Skeletal muscle cell (primary cell): ENCODE data around the gene IST1.
A peak's percentile ranks its signal among the peaks of the same experiment; 100 is the strongest.
"Not testable (repeated sequence)": the region's sequence is repeated elsewhere in the genome, so short reads cannot be mapped to it uniquely, and the experiment has no call there.

ENCODE experiments used
- DNase-seq: peaks from one replicate; pipeline ENCODE4 v3.0.0-alpha.2; 2010; ENCODE audit warnings: low read depth
- H3K4me3 ChIP-seq: 2 replicates; pipeline ENCODE4 v1.5.1; 2011; ENCODE audit warnings: low read depth, mild to moderate bottlenecking, control low read depth, low read length, moderate library complexity

IST1 gene

DNA sequence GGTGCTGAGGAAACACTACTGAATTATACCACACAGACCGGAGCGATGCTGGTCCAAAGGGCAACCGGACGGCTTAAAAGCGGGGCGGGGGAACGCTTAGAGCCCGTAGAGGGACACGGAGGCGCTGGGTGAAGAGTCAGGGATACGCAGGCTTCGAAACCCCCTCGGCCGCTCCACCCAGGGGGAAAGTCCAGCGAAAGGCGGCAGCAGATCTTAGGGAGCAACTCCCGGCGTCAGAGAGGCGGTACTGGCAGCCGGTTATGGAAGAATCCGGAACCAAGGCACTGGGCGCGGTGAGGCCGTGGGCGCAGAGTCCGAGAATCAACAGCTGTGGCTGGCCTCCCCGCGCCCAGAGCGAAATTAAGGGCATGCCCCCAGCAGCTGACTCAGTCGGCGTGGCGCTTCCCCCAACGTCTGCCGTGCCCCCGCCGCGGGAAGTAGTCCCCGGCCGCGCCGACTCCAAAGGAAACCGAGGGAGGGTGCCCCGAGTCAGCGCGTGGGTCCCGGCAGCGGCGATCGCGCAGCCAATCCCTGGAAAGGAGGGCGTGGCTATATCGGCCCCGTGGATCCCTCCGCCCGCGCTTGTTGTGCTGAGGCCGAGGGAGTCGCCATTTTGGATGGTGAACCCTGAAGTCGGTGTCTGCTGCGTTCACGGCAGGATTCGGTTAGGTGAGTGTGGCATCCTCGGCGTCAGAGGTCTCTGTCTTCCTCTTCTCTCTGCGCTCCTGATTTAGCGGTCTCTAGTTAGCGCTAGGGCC lies at the start of gene IST1:
Gene IST1, plus strand, starts transcription at position 611 of the 758 bp plus-strand sequence. CDS start 20,110 bp downstream, outside the sequence.
- peak; percentile 97 for DNase-seq
- peak within 1 kb of the TSS; percentile 99 for H3K4me3 ChIP-seq

DNA sequence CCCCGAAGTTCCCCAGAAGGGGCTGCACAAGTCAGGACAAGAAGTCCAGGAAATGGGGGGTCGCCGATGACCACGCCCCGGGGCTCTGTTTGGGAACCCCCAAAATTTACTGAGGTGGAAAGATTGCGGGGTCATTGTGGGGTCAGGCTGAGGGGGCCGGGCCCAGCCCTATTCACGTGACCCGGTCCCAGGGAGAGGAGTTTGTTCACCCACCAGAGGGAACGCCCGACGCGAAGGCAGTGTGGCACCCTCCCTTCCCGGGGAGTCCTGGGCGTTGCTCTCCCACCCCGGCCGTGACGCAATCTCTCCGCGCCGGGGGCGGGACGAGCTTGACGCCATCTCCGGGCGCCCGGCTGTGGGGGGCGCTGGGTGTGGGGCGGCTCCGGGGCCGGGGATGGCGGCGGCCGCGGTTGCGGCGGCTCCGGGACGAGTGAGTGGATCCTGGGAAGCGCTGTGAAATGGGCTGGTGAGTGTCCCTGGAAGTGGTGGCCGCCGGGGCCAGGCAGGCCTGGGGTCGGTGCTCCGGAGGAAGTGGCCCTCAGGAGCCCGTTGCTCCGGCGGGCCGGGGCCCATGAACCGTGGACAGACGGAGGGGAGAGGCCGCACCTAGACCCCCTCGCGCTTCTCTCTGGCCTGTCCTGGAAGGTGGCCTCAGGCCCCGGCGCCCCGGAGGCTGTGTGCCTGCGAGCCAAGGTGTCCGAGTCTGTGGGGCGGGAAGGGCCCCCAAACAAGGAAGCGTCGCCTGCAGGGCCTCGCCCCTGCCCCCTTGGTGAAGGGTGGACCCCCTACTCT lies 49.5 kb upstream of the IST1 start, which contains the start of gene ATXN1L:
Gene ATXN1L, plus strand, starts transcription at position 338 of the 792 bp plus-strand sequence. CDS start 3,765 bp downstream, outside the sequence.
- peak; percentile 66 for DNase-seq
- peak within 1 kb of the TSS; percentile 99 for H3K4me3 ChIP-seq

- DNase-seq = no peak
- peak overlapping the region; percentile 99 for H3K4me3 ChIP-seq
These were observed 48.9 kb upstream of the IST1 start for GRCh38 chr16:71846431-71846830.

DNA sequence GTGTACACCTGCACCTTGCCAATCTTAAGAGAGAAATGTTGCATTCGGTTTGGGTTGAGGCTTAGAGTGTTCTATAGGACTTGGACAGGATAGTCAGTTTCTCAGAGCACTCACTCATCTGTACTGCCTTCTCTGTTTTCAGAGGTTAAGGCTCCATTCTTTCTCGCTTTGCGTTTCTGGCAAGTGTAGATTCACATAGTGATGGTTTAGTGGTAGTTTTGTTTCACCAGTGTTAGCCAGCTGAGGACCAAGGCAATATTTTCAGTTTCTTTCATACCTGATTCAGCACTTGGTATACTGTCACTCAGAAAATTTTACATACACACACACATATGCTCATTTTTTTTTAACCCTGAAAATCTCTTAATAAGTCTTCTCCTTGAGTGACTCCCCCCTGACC lies 48.2 kb upstream of the IST1 start:
- DNase-seq = no peak
- peak overlapping the region; percentile 99 for H3K4me3 ChIP-seq

DNA sequence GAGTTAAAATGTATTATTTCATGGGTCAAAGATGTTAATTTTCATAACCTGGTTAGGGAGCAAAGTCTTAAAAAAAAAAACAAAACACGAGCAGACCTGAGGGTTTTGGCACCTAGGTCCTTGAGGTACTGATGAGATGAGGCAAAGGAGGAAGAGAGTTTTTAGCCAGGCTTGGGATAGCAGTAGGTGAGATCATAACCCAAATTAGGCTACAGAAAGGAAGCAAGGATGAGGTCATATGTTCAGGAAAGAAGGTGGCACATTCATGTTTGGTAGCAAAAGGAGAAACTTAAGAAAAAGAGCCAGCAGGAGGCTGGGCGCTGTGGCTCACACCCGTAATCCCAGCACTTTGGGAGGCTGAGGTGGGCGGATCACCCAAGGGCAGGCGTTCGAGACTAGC lies 46.7 kb upstream of the IST1 start:
- no peak for DNase-seq
- H3K4me3 ChIP-seq = no peak overlapping the region

DNA sequence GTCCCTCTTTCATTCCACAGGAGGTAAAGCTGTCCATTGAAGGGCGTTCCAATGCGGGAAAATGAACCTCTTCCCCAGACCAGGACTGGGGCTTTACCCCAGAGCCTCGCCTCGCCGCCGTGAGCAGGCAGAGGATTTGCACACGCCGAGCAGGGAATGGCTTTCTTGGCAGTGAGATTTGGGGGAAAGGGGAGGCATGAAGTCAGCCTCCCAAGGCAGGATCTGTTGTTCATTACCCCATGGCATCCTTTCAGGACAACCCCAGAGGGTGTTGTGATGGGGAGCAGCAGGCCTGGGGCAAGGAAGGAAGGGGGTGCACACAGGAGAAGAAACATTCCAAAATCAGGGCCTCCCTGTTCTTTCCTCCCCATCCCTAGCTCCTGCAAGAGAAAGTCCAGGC lies 43.6 kb upstream of the IST1 start:
- DNase-seq = no peak
- no peak overlapping the region for H3K4me3 ChIP-seq

DNA sequence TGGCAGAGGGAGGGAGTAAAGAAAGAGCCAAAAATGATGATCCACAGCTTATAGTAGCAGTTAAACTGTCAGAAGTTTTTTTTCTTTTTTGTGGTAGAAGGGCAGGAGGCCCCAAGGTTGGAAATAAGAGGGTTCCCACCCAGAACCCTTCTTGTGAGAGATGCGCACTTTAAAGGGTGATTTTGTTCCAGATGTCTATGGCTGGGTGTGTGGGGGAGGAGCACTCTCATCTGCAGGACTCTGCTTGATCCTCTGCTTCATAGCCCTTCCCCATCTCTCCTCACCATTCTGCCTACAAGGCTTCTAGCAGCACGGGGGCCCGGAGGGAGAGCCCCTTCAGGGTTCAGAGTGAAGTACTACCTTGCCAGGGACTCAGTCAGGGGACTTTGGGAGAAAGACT lies 43.2 kb upstream of the IST1 start:
- DNase-seq = no peak
- H3K4me3 ChIP-seq = no peak overlapping the region

- DNase-seq = no peak
- no peak overlapping the region for H3K4me3 ChIP-seq
These were observed 42.8 kb upstream of the IST1 start for GRCh38 chr16:71852561-71852960.

- DNase-seq = no peak
- no peak overlapping the region for H3K4me3 ChIP-seq
These were observed 41.9 kb upstream of the IST1 start for GRCh38 chr16:71853413-71853812.

GRCh38 chr16:71854369-71854948 lies 40.9 kb upstream of the IST1 start:
- no peak for DNase-seq
- no peak overlapping the region for H3K4me3 ChIP-seq

GRCh38 chr16:71855937-71856662 lies 39.2 kb upstream of the IST1 start:
- DNase-seq = no peak
- no peak overlapping the region for H3K4me3 ChIP-seq

- no peak for DNase-seq
- no peak overlapping the region for H3K4me3 ChIP-seq
These were observed 35.4 kb upstream of the IST1 start for GRCh38 chr16:71859762-71860521.

DNA sequence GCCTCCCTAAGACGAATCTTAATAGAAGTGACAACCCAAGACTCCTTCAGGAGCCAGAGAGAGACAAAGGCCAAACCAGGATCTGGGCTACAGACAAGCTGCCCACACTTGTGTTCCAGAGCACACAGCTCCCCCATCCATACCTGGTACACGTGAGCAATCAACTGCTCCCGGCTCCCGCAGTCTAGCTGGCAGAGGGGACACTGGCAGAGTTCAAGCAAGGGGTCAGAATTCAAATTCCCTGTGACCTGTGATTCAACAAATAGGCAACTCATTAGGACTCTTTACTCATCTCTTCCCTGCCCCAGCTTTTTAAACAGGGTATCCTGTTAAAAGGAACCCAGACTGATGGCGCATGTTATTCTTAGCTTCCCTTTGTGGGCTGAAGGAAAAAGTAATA lies 31.3 kb upstream of the IST1 start:
- no peak for DNase-seq
- H3K4me3 ChIP-seq = no peak overlapping the region

DNA sequence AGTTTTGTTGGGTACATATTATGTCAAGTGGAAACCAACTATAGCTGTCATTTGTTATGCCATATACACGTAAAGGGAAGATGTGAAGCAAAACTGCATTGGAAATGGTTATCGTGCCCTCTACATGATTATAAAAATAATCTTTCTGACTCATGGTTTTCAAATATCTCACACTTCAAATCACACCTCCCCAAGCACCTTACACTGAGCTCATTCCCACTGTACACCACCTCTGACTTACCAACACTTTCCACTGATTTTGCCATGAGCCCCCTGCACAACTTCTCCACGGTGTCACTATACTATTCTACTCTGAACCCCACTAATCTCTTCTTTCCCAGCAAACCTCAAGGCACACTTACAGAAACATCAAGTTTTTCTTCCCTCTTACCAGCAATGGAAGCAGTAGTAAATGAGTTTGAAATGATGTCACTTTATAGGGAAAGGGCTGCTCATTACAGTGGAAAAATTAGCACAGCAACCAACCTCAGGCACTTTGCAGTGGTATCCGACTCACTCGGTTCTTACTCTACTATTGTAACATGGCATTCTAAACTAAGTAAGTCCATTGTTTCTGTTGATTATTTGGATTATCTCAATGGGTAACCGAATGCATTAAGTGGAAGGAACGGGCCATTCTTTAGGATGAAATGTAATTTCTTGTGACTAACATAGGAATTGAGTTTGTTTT lies 30.0 kb upstream of the IST1 start:
- DNase-seq = no peak
- no peak overlapping the region for H3K4me3 ChIP-seq

DNA sequence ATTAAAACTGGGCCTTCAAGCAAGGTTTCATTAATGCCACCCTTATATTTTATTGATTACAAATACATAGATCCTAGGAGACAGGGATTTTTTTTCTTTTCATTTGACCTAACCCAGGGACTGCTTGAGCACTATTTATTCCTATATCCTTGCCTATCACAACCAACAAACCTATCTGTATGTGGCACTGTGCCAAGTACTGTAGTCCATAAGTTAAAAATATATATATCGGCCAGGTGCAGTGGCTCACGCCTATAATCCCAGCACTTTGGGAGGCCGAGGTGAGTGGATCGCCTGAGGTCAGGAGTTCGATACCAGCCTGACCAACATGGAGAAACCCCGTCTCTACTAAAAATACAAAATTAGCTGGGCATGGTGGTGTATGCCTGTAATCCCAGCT lies 28.2 kb upstream of the IST1 start:
- H3K4me3 ChIP-seq, DNase-seq: not testable (repeated sequence)

DNA sequence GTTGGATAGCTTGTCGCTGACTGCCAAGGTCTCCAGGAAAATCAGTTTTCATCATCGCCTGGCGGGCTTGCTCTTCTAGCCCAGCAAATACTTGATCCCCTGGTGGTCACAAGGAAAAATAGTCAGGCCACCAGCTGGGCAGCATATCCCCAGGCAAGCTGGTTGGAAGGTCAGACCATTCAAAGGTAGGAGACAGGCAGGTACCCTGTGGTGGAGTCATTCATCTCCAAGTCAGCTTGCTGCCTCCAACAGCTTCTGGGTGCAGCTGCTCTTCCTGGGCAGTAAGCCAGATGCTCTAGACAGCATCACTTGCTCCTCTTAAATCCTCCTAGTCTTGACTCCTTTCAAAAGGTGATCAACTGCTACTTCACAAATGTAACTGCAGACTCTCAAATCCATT lies 27.4 kb upstream of the IST1 start:
- no peak overlapping the region for H3K4me3 ChIP-seq
- DNase-seq = no peak

DNA sequence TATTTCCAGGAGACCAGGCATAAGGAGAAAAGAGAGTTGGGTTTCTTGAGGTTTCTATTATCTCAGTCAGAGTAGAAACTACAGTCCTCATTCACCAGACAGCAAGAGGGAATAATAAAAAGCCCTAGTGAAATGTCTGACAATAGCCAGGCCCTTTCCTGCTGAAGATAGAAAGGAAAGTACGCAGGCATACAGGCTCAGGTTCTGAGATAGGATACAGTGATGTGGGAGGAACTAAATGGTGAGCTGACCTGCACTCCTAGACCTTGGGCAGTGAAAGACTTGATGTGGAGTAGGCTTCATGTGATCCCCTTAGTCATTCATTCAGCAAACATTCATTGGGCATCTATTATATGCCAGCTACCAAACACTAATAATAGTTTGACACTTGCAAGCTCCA lies 26.2 kb upstream of the IST1 start:
- H3K4me3 ChIP-seq = no peak overlapping the region
- DNase-seq = no peak

DNA sequence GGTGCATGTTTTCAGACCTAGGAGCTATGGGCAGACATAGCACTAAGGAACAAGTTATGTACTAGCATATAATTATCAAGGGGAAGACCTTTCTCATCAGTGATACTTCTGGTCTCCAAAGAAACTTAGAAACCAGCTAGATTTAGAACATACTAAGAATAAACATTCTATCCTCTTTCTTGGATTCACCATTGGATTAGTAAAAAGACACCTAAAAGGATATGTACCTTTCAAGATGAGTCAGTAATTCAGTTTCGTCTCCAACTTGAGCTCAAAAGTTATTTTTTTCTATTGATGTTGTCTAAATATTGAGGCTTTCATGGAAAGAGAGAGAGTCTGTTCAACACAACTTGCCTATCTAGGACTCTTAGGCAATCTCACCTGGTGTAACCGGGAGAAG lies 24.5 kb upstream of the IST1 start:
- no peak overlapping the region for H3K4me3 ChIP-seq
- DNase-seq = no peak

DNA sequence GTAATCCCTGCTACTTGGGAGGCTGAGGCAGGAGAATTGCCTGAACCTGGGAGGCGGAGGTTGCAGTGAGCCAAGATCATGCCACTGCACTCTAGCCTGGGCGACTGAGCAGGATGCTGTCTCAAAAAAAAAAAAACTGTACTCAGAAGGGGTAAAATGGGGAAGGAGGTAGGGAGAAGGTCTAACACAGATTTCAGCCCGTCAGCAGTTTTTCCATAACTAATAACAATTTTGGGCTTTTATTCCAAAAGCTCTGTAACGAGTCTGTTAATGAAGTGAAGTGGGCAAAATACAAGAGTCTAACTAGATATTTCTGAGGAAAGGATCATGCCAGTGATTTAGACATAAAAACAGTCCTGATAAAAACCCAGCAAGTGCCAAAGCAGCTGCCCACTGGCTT lies 22.1 kb upstream of the IST1 start:
- DNase-seq = no peak
- H3K4me3 ChIP-seq = no peak overlapping the region
